HEK293T (cell line): ENCODE data around the gene STK24.

Experiments used
- CTCF ChIA-PET: fragments of 350-600 bp; formaldehyde crosslinking; extraction: SDS; loops from one replicate; lab custom pipeline; 2021; ENCODE audit warnings: antibody characterized with exemption, inconsistent platforms; lab: Yijun Ruan, JAX
- POLR2A ChIA-PET: fragments of 350-600 bp; formaldehyde crosslinking; extraction: SDS; loops from one replicate; lab custom pipeline; 2020; ENCODE audit warnings: antibody characterized with exemption, inconsistent platforms; lab: Yijun Ruan, JAX
- DNase-seq: peaks from one replicate; pipeline ENCODE4 v3.0.0; 2012; ENCODE audit warnings: mixed read lengths; ENCODE audit errors: extremely low spot score
- ARNT ChIP-seq: fragments of 450-650 bp; IDR thresholded peaks from 2 replicates; pipeline ENCODE4 v1.6.1; 2017; ENCODE audit warnings: mild to moderate bottlenecking
- BHLHE40 ChIP-seq: fragments of 450-650 bp; IDR thresholded peaks from 2 replicates; pipeline ENCODE4 v1.6.1; 2016; ENCODE audit warnings: mild to moderate bottlenecking, moderate library complexity, borderline replicate concordance
- CTBP1 ChIP-seq: fragments of 450-650 bp; IDR thresholded peaks from 2 replicates; pipeline ENCODE4 v1.6.1; 2016; ENCODE audit warnings: borderline replicate concordance
- ELF4 ChIP-seq: fragments of 450-650 bp; IDR thresholded peaks from 2 replicates; pipeline ENCODE4 v1.6.1; 2017; ENCODE audit warnings: antibody characterized with exemption
- FOXA1 ChIP-seq: fragments of 450-650 bp; IDR thresholded peaks from 2 replicates; pipeline ENCODE4 v1.6.1; 2016; ENCODE audit warnings: mild to moderate bottlenecking
- FOXK2 ChIP-seq: fragments of 450-650 bp; IDR thresholded peaks from 2 replicates; pipeline ENCODE4 v1.6.1; 2016; ENCODE audit warnings: mild to moderate bottlenecking
- FOXM1 ChIP-seq: fragments of 450-650 bp; IDR thresholded peaks from 2 replicates; pipeline ENCODE4 v1.6.1; 2017; ENCODE audit warnings: mild to moderate bottlenecking, borderline replicate concordance
- HDGF ChIP-seq: fragments of 450-650 bp; IDR thresholded peaks from 2 replicates; pipeline ENCODE4 v1.6.1; 2017; ENCODE audit warnings: antibody characterized with exemption, borderline replicate concordance
- L3MBTL2 ChIP-seq: fragments of 450-650 bp; conservative IDR thresholded peaks from 2 replicates; pipeline ENCODE4 v1.6.1; 2016; ENCODE audit warnings: mild to moderate bottlenecking
- LEF1 ChIP-seq: fragments of 450-650 bp; IDR thresholded peaks from 2 replicates; pipeline ENCODE4 v1.6.1; 2017; ENCODE audit warnings: mild to moderate bottlenecking, borderline replicate concordance
- NFRKB ChIP-seq: fragments of 450-650 bp; IDR thresholded peaks from 2 replicates; pipeline ENCODE4 v1.6.1; 2016; ENCODE audit warnings: mild to moderate bottlenecking, moderate library complexity
- PKNOX1 ChIP-seq: fragments of 450-650 bp; IDR thresholded peaks from 2 replicates; pipeline ENCODE4 v1.6.1; 2016
- SP1 ChIP-seq: fragments of 450-650 bp; IDR thresholded peaks from 2 replicates; pipeline ENCODE4 v1.6.1; 2017
- SUZ12 ChIP-seq: fragments of 450-650 bp; IDR thresholded peaks from 2 replicates; pipeline ENCODE4 v1.6.1; 2016; ENCODE audit warnings: mild to moderate bottlenecking
- TARDBP ChIP-seq: fragments of 450-650 bp; IDR thresholded peaks from 2 replicates; pipeline ENCODE4 v1.6.1; 2016
- ZNF384 ChIP-seq: fragments of 450-650 bp; IDR thresholded peaks from 2 replicates; pipeline ENCODE4 v1.6.1; 2016

The STK24 gene

GRCh38 chr13:98468361-98468760 lies 108.5 kb downstream of the STK24 start:
- ChIA-PET CTCF (no interaction called here), POLR2A (no interaction called here)
- no peak for TF ChIP-seq NFRKB
- TF ChIP-seq BHLHE40 = no peak
- TF ChIP-seq FOXM1 = no peak
- TF ChIP-seq L3MBTL2 = no peak
- no peak for TF ChIP-seq HDGF
- TF ChIP-seq TARDBP = no peak
- no peak for TF ChIP-seq ARNT
- TF ChIP-seq FOXA1 = no peak
- TF ChIP-seq FOXK2 = no peak
- no peak for TF ChIP-seq ZNF384
- no peak for TF ChIP-seq CTBP1
- TF ChIP-seq SUZ12 = no peak
- TF ChIP-seq ELF4 = no peak
- no peak for DNase-seq

- ChIA-PET POLR2A (no interaction called here), CTCF (interaction anchor here (0.6 to 2.0 kb wide), 9 partner anchors 10 to 434 kb away, joined by 3 to 8 read pairs (median 4); no protein-coding TSS in a partner anchor)
- TF ChIP-seq ZNF384 (no peak), PKNOX1 (no peak), TARDBP (no peak), ELF4 (no peak), CTBP1 (no peak), FOXM1 (no peak), NFRKB (no peak), BHLHE40 (no peak), FOXK2 (no peak), LEF1 (no peak), FOXA1 (no peak), SUZ12 (no peak), HDGF (no peak), L3MBTL2 (no peak), SP1 (no peak), ARNT (no peak)
Observed at GRCh38 chr13:98467263-98467985, 109.5 kb downstream of the STK24 start.

GRCh38 chr13:98466634-98467236 lies 110.2 kb downstream of the STK24 start:
- CTCF ChIA-PET = interaction anchor here (0.6 to 2.0 kb wide), 10 partner anchors 10 to 433 kb away, joined by 3 to 8 read pairs (median 4); no protein-coding TSS in a partner anchor
- peak; percentile 65 for DNase-seq
- TF ChIP-seq L3MBTL2 (no peak), CTBP1 (no peak), ELF4 (no peak)
- POLR2A ChIA-PET = no interaction called here

More at GRCh38 chr13:98467263-98467985, 109.5 kb downstream of the STK24 start:
- DNase-seq = no peak

GRCh38 chr13:98462946-98463345 lies 114.0 kb downstream of the STK24 start:
- CTCF ChIA-PET = no interaction called here
- POLR2A ChIA-PET = no interaction called here
- DNase-seq = no peak
- TF ChIP-seq PKNOX1 = no peak
- no peak for TF ChIP-seq FOXA1
- no peak for TF ChIP-seq CTBP1
- TF ChIP-seq FOXK2 = no peak
- TF ChIP-seq SUZ12 = no peak
- no peak for TF ChIP-seq SP1
- no peak for TF ChIP-seq BHLHE40
- TF ChIP-seq L3MBTL2 = no peak
- no peak for TF ChIP-seq ZNF384
- TF ChIP-seq NFRKB = no peak
- TF ChIP-seq TARDBP = no peak
- TF ChIP-seq LEF1 = no peak
- TF ChIP-seq HDGF = no peak
- no peak for TF ChIP-seq ARNT
- no peak for TF ChIP-seq FOXM1
- TF ChIP-seq ELF4 = no peak

- no peak for DNase-seq
- CTCF ChIA-PET = no interaction called here
- POLR2A ChIA-PET = no interaction called here
- TF ChIP-seq HDGF (no peak), BHLHE40 (no peak), SP1 (no peak), NFRKB (no peak), FOXA1 (no peak), PKNOX1 (no peak), TARDBP (no peak), FOXM1 (no peak), FOXK2 (no peak), LEF1 (no peak), ARNT (no peak), L3MBTL2 (no peak), ELF4 (no peak), CTBP1 (no peak), SUZ12 (no peak), ZNF384 (no peak)
Observed at GRCh38 chr13:98462241-98462882, 114.5 kb downstream of the STK24 start.
